Vagina (tissue), 2 donors: ENCODE results near the gene LIPE.
"Not testable (repeated sequence)": the region's sequence is repeated elsewhere in the genome, so short reads cannot be mapped to it uniquely, and the experiment has no call there.

Experiments used
- CTCF ChIP-seq, 3 experiments: fragments of 450-650 bp in 2 of 3; fragments of 200-600 bp in 1 of 3; sonication (generic) in 1 of 3; IDR thresholded peaks; one replicate each; pipeline ENCODE4 v1.5.1; 2017 to 2019; ENCODE audit warnings: antibody characterized with exemption in 3 of 3, mild to moderate bottlenecking in 2 of 3, moderate library complexity in 2 of 3
- POLR2A ChIP-seq, 2 donors: fragments of 450-650 bp; IDR thresholded peaks; one replicate each; pipeline ENCODE4 v1.6.1; 2017; ENCODE audit warnings: antibody characterized with exemption in 2 of 2, mild to moderate bottlenecking in 2 of 2, moderate library complexity in 2 of 2

GRCh38 chr19:42448306-42448705 lies 21.1 kb upstream of the LIPE start:
- not testable (repeated sequence) for TF ChIP-seq CTCF, POLR2A (IDR thresholded peaks at IDR 0.05)
